Transverse colon (tissue), 4 donors: Measurements from ENCODE around the gene DLGAP1. TPM values are rescaled to one million over a fixed set of nuclear protein-coding genes. Genes with fewer than 3 reads are reported as not detected.

Source experiments
- DNase-seq: peaks from one replicate; pipeline ENCODE4 v3.0.0-alpha.2; 2019
- H3K27ac ChIP-seq, 4 donors: fragments of 200-600 bp; sonication (generic); 2 replicates each; pipeline ENCODE4 v1.5.1; 2016 to 2018; ENCODE audit warnings: inconsistent platforms in 4 of 4
- H3K27me3 ChIP-seq: fragments of 200-600 bp; sonication (generic); 2 replicates; pipeline ENCODE4 v1.5.1; 2017; ENCODE audit warnings: inconsistent platforms
- H3K36me3 ChIP-seq, 4 donors: fragments of 200-600 bp; sonication (generic); 2 replicates each; pipeline ENCODE4 v1.5.1; 2017 to 2019; ENCODE audit warnings: inconsistent platforms in 4 of 4
- H3K4me1 ChIP-seq, 4 donors: fragments of 200-600 bp; sonication (generic); 2 replicates each; pipeline ENCODE4 v1.5.1; 2017 to 2020; ENCODE audit warnings: inconsistent platforms in 4 of 4
- H3K4me3 ChIP-seq, 4 donors: fragments of 200-600 bp; sonication (generic); 1 replicate in 1 of 4; 2 replicates in 3 of 4; pipeline versions ENCODE4 v1.5.1 to v1.6.1; 2017 to 2019; ENCODE audit warnings: inconsistent platforms in 4 of 4
- H3K9me3 ChIP-seq, 2 donors: fragments of 200-600 bp; sonication (generic); 2 replicates each; pipeline ENCODE4 v1.5.1; 2017 to 2019; ENCODE audit warnings: inconsistent platforms in 2 of 2
- EP300 ChIP-seq: sonication (generic); formaldehyde crosslinking; IDR thresholded peaks from one replicate; pipeline ENCODE4 v1.6.1; 2017; ENCODE audit warnings: antibody characterized with exemption, low read depth
- POLR2A ChIP-seq: fragments of 450-650 bp; IDR thresholded peaks from one replicate; pipeline ENCODE4 v1.6.1; 2016; ENCODE audit warnings: antibody characterized with exemption, mild to moderate bottlenecking, moderate library complexity
- POLR2AphosphoS5 ChIP-seq, 3 donors: sonication (generic); formaldehyde crosslinking; IDR thresholded peaks; one replicate each; pipeline ENCODE4 v1.6.1; 2016; ENCODE audit warnings: antibody characterized with exemption in 3 of 3
- WGBS, 2 donors: methylation state at CpG; one replicate each; pipeline ENCODE4 v1.1.5; 2018; ENCODE audit warnings: low coverage in 1 of 2; 5-methylcytosine and 5-hydroxymethylcytosine counted together
- in situ Hi-C, 4 donors: fragments of 200-750 bp; cut with MboI; loops; one replicate each; pipeline versions ENCODE4 v1.15.0 to v1.15.1; 2017; ENCODE audit warnings: low sequenced_read_pairs in 3 of 4, low pct_ligation_motif_present in 1 of 4, low pct_unique_long_range_greater_than_20kb in 1 of 4
- intact Hi-C: fragments of 100-400 bp; cut with DNase I; formaldehyde crosslinking; loops from one replicate; pipeline ENCODE4 v1.15.1; 2023; ENCODE audit warnings: low total_unique reads
- total RNA-seq, 4 donors: library from RNA; depleted of rRNA; stranded (reverse); fragments of >200 nt; gene quantifications; one replicate each; pipeline ENCODE4 v1.1.0, GENCODE V29; 2016
- TF ChIP-seq, protein P1 (sequence below), 5 experiments: fragments of 200-600 bp in 3 of 5; fragments of 450-650 bp in 2 of 5; sonication (generic) in 3 of 5; IDR thresholded peaks; 1 replicate in 2 of 5; 2 replicates in 3 of 5; pipeline ENCODE4 v1.5.1; 2016 to 2017; ENCODE audit warnings: antibody characterized with exemption in 5 of 5, inconsistent platforms in 3 of 5, mild to moderate bottlenecking in 2 of 5, moderate library complexity in 1 of 5

DLGAP1 gene
- total RNA-seq, 4 donors from 2014 or later = 2.7 to 7.2 (median 3.3) TPM

DNA sequence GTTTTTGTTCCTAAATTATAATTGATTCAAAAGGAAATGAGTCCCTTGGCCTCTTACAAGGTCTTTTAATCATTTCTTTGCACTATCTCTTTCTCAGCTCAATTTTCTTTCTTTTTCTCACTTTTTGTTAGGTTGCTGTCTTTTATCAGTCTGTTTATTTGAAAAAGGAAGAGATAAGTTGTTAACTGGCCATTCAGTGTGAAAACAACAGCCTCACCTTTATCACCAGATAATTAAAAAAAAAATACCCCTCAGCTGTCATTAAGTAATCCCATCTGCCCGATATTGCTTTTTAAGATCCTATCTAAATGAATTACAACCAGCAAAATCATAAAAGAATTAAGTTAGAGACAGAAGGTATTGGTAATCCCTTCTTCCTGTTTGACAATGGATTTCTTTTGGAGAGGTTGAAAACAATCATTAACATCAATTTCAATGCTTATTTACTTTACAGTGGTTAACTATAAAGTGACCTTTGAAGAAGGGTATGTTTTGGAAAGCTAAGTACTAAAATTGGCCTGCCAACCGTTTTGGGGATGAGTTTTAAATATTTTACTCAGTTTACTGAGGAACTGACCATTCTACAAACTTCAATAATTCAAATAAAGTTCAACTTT lies 900.2 kb downstream of the DLGAP1 start:
- Histone ChIP-seq H3K27me3 (no peaks in the 10 kb centered on the region), H3K27ac (no peak overlapping the region), H3K4me1 (peaks cover 0 to 13% (median 0%) of the 10 kb centered on the region in 4 donors), H3K36me3 (no peaks in the 10 kb centered on the region), H3K4me3 (no peak overlapping the region), H3K9me3 (no peaks in the 10 kb centered on the region)
- WGBS, 2 donors = 20 to 34% methylated on average over 2 of the region's 2 CpGs
- intact Hi-C loops (no loop called here), in situ Hi-C loops (no loop called here)
- no peak for DNase-seq
- TF ChIP-seq POLR2A (no peak), EP300 (no peak), POLR2AphosphoS5 (IDR thresholded peaks at IDR 0.05) (no peak)
- TF ChIP-seq, protein P1, sequence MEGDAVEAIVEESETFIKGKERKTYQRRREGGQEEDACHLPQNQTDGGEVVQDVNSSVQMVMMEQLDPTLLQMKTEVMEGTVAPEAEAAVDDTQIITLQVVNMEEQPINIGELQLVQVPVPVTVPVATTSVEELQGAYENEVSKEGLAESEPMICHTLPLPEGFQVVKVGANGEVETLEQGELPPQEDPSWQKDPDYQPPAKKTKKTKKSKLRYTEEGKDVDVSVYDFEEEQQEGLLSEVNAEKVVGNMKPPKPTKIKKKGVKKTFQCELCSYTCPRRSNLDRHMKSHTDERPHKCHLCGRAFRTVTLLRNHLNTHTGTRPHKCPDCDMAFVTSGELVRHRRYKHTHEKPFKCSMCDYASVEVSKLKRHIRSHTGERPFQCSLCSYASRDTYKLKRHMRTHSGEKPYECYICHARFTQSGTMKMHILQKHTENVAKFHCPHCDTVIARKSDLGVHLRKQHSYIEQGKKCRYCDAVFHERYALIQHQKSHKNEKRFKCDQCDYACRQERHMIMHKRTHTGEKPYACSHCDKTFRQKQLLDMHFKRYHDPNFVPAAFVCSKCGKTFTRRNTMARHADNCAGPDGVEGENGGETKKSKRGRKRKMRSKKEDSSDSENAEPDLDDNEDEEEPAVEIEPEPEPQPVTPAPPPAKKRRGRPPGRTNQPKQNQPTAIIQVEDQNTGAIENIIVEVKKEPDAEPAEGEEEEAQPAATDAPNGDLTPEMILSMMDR (IDR thresholded peaks at IDR 0.05) = no peak

DNA sequence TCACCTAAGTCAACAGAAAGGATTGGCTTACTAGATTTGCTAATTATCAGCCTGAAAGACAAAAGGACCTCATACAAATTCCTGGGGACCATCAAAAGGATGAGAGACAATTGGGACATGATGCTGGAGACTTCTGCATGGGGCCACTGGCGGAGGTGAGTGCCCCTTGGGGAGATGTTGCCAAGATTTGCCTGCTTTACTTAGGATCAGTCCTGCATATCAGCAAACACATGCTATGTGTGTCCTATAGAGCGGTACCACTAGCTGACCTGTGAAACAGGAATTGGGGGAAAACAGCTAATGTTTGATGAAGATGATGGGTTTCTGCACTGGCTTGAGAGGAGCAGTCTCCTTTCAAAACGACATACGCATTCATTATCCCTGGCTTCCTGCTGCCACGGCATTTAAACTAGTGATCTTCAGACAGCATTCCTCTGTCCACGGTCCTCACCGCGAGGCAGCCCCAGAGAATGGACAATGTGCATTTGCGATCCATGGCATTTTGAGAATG lies 901.0 kb downstream of the DLGAP1 start:
- WGBS, 2 donors = 78 to 91% methylated on average over 4 to 9 of the region's 9 CpGs
- no peak for DNase-seq
- Histone ChIP-seq H3K27ac (no peak overlapping the region), H3K4me3 (no peak overlapping the region), H3K9me3 (no peaks in the 10 kb centered on the region), H3K36me3 (no peaks in the 10 kb centered on the region), H3K4me1 (peaks cover 0 to 13% (median 0%) of the 10 kb centered on the region in 4 donors), H3K27me3 (no peaks in the 10 kb centered on the region)
- intact Hi-C loops = no loop called here
- TF ChIP-seq, protein P1 (IDR thresholded peaks at IDR 0.05) = no peak
- TF ChIP-seq POLR2A (no peak), POLR2AphosphoS5 (IDR thresholded peaks at IDR 0.05) (no peak)
- in situ Hi-C loops = no loop called here

DNA sequence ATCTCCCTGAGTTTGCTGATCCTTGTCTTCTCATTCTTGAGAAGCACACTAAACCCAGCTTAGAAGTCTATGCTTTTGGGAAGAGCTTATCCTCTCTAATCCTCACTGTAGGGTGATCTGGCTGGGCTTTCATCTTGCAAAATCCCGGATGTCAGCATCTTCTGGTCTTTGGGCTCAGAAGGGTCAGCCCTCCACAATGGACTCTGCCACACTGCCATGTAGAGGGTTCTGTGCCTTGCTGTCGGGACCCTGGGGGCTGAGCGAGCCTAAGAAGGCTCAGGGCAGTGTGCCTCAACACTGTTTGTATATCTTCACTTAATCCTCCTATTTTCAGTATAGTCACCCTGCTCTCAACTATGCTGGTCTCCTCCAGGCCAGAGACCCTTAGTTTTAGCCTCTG lies 902.8 kb downstream of the DLGAP1 start:
- TF ChIP-seq, protein P1 (IDR thresholded peaks at IDR 0.05) = no peak
- TF ChIP-seq POLR2A (no peak), EP300 (no peak), POLR2AphosphoS5 (IDR thresholded peaks at IDR 0.05) (no peak)
- peaks cover 0 to 13% (median 0%) of the 10 kb centered on the region in 4 donors for H3K4me1 ChIP-seq
- no peak for DNase-seq
- WGBS, 2 donors = 83% methylated on average over 3 of the region's 3 CpGs; no CpG with 5 or more reads in 1 of the 2 donors
- in situ Hi-C loops = no loop called here
- no peaks in the 10 kb centered on the region for H3K36me3 ChIP-seq
- intact Hi-C loops = no loop called here
- H3K27me3 ChIP-seq = no peaks in the 10 kb centered on the region
- H3K9me3 ChIP-seq = no peaks in the 10 kb centered on the region
- H3K27ac ChIP-seq = no peak overlapping the region
- H3K4me3 ChIP-seq = no peak overlapping the region

DNA sequence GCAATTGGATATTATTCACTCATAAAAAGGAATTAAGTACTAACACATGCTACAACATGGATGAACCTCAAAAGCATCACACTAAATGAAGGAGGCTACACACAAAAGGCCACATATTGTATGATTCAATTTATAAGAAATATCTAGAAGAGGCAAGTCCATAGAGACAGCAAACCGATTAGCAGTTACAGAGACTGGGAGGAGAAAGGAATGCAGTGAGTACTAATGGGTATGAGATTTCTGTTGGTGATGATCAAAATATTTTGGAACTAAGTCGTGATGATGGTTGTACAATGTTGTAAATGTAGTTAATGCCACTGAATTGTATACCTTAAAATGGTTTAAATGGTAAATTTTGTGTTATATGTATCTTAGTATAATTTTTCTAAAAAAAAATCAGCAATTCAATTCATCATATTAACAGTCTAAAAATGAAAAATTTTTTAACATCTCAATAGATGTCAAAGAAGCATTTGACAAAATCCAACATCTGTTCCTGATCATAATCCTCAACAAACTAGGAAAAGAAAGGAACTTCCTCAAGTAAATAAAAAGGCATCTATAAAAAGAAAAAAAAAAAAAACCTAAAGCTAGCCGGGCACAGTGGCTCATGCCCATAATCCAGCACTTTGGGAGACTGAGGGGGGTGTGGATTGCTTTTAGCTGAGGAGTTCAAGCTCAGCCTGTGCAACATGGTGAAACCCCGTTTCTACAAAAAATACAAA lies 907.1 kb downstream of the DLGAP1 start:
- Histone ChIP-seq H3K4me3 (no peak overlapping the region), H3K27me3 (no peaks in the 10 kb centered on the region), H3K4me1 (peaks cover 0 to 7% (median 0%) of the 10 kb centered on the region in 4 donors), H3K36me3 (no peaks in the 10 kb centered on the region), H3K9me3 (no peaks in the 10 kb centered on the region), H3K27ac (no peak overlapping the region)
- intact Hi-C loops (no loop called here), in situ Hi-C loops (no loop called here)
- WGBS, 2 donors = 51 to 63% methylated on average over 3 to 4 of the region's 4 CpGs
- no peak for DNase-seq
- no peak for TF ChIP-seq POLR2AphosphoS5 (IDR thresholded peaks at IDR 0.05)
- TF ChIP-seq EP300 = no peak
- TF ChIP-seq, protein P1 (IDR thresholded peaks at IDR 0.05) = no peak
- no peak for TF ChIP-seq POLR2A
